HG03460 (cell line): ENCODE results near the gene STYXL1.

Experiments
- ATAC-seq: cut with Tn5 transposase; IDR thresholded peaks from one replicate; pipeline ENCODE4 v1.9.1; 2021; ENCODE audit not compliant: unreplicated experiment

STYXL1 gene

GRCh38 chr7:75960372-75960771 lies 87.4 kb downstream of the STYXL1 start:
- ATAC-seq: no peak

DNA sequence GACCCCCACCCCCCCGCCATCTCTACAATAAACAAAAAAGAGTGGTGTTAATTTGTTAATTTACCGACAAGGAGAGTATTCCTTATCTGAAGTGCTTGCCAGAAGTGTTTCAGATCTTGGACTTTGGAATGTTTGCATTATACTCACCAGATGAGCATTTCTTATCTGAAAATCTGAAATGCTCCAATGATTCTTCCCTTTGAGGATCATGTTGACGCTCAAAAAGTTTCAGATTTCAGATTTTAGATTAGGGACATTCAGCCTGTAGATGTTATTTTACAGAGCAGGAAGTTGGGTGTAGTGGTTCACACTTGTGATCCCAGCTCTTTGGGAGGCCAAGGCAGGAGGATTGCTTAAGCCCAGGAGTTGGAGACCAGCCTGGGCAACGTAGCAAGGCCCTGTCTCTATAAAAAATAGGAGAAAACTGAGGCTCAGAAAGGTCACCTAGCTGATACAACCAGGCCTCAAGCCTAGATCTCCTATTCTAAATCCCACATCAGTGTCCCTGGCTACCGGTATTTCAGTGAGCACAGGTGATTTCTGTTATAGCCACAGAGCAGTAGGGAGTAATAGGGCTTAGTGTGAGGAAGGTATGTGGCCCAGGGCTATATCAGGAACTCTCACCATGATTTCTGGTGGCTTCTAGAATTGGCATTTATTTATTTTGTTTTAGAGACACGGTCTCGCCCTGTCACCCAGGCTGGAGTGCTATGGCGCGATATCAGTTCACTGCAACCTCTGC lies 88.8 kb downstream of the STYXL1 start:
- ATAC-seq: no peak

DNA sequence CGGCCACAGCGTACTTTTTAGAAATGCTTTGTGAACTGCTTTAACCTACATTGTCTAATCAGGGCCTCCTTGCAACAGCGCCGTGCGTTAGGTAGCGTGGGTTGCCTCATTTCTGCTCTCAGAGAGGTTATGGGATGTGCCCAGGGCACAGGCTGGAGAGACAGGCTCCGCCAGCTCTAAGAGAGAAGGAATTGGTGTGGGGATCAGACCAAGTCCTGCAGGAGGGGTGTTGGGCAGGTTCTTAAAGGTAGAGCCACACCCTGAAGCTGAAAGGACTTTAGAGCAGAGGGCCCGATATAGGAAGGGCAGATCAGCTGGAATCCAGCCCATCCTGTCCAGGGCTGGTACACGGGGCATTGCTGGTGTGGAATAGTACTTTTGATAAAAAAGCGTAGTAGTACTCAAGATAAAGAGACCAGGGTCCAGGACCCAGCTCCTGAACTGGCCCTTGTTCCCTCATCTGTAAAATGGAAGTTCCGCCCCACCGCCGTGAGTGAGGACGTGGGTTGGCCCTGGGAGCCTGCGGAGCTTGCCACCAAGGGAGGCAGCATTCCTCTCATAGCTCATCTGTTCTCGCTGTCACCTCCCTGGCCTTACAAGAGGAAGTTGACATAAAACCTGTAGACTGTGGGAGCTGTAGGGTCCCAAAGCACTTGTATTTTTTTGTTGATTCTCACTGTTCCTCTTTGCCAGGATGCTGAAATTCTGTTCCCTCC lies 90.6 kb downstream of the STYXL1 start:
- no peak for ATAC-seq

DNA sequence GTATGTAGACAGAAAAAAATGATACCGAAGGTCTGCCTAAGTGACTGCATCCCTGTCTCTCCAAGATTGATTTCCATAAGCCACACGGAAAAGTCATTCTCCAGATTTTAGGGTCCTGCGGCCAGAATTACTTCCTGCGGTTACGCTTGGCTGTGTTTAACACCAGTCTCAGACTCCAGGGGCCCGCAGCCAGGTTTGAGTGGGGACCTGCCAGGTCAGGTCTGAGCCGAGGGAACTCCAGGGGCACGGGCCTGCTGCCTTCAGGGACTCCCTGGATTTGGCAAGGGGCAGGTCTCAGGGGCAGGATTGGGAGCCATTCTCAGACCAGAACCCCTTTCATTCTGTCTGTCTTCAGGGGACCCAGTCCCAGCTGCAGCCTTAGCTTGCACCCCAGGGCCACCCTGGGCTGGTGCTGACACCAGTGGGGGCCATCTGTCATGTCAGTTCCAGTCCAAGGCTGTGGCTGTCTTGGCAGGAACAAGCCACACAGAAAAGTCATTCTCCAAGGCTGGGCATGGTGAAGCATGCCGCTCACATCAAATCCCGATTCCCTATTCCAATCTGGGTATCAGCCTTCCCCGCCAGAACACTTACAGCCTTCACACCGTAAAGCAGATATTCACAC lies 92.4 kb downstream of the STYXL1 start:
- no peak for ATAC-seq

- no peak for ATAC-seq
These were observed 93.9 kb downstream of the STYXL1 start for GRCh38 chr7:75953931-75954330.

DNA sequence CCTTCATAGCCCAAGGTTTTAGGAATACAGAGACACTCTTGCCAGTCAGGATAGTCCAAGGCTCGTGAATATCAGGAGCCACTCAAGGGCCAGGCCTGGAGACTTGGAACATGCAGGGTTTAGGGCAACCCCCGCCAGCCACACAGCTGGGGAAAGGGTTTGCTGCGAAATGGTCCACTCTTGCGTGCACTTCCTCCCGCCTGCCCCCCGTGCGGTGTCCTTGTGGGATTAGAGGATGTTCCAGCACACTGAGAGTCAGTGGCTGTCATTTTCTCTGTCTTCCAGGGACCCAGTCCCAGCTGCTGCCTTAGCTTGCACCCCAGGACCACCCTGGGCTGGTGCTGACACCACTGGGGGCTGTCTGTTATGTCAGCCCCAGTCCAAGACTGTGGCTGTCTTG lies 94.4 kb downstream of the STYXL1 start:
- no peak for ATAC-seq

DNA sequence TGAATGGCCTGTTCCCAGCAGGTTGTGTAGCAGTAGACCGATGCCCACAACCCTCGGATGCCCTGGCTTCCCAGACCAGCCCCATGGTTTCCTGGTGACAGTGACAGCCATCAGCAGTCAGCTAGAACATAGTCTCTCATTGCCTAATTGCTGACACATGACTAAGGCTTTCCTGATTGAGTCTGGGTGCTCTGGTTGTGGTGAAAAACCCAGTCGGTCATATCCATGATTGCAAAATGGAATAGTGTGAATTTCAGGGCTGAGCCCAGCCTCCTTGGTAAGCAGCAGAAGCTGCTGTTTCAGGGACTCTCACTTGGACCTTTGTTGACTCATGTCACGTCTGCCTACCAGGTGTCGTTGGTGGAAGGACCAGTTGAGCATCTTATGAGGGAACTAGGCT lies 96.3 kb downstream of the STYXL1 start:
- ATAC-seq: no peak

DNA sequence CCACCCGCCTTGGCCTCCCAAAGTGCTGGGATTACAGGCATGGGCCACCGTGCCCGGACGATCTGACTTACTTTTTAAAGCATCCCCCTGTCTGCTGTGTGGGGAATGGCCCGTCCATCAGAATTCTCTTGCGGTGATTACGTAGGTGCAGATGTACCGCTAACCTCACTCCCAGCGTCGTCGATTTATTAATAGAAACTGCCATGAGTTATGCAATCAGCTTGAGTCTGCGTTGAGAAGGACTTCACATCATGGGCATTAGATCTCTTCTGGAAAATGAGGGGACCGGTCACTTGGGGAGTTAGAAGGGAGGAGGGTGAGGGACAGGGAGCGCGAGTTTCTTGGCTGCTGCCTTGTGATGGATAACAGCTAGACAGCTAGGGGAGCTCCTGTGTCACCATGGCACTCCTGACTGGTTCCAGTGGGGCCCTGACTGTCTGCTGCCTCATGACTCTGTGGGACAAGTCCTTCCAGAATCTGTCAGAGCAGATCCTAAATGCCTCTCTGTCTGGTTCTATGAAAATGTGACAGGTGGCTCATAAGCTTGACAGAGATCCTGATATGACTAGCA lies 97.6 kb downstream of the STYXL1 start:
- ATAC-seq: no peak

DNA sequence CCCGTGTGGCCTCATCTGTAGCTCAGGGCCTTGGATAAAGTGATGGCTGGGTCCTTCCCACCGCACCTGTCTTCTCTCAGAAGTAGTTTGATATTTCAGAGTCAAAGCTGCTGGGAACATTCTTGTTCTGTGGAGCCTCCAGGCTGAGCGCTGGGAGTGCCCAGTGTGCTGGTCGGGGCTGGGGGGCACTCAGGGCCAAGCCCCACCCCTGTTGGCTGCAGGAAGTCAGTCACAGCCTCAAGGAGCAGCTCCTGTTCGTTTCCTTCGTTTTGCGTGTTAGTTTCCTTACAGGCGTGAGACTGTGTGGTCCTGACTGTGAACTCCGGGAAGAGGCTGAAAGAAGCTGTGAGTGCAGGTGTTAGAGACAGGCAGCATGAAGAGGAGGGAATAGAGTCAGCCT lies 99.6 kb downstream of the STYXL1 start:
- ATAC-seq: no peak
